SU-DHL-6 (cell line): ENCODE measurements around the gene BLM.

Experiments
- EZH2phosphoT487 ChIP-seq: fragments of 200-600 bp; sonication (generic), shearing (Covaris generic); conservative IDR thresholded peaks from 2 replicates; pipeline ENCODE4 v1.6.1; 2018; ENCODE audit warnings: mild to moderate bottlenecking, antibody characterized with exemption, low read length, moderate library complexity, mixed read lengths
- TF ChIP-seq, protein P1 (sequence below): fragments of 200-600 bp; sonication (generic); IDR thresholded peaks from one replicate; pipeline ENCODE4 v1.5.1; 2017; ENCODE audit warnings: antibody characterized with exemption, mild to moderate bottlenecking, low read length, moderate library complexity; ENCODE audit not compliant: insufficient read depth, poor library complexity, severe bottlenecking

DNA sequence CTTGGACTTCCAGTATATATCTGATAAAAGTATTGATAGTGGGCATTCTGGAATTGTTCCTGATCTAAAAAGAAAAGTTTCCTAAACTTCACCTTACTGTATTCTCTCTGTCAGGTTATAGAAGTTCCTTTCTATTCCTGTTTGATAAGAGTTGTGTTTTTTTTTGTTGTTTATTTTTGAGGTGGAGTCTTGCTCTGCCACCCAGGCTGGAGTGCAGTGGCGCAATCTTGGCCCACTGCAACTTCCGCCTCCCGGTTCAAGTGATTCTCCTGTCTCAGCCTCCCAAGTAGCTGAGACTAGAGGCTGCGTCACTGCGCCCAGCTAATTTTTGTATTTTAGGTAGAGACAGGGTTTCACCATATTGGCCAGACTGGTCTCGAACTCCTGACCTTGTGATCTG lies 13.1 kb downstream of the BLM start:
- TF ChIP-seq, protein P1, sequence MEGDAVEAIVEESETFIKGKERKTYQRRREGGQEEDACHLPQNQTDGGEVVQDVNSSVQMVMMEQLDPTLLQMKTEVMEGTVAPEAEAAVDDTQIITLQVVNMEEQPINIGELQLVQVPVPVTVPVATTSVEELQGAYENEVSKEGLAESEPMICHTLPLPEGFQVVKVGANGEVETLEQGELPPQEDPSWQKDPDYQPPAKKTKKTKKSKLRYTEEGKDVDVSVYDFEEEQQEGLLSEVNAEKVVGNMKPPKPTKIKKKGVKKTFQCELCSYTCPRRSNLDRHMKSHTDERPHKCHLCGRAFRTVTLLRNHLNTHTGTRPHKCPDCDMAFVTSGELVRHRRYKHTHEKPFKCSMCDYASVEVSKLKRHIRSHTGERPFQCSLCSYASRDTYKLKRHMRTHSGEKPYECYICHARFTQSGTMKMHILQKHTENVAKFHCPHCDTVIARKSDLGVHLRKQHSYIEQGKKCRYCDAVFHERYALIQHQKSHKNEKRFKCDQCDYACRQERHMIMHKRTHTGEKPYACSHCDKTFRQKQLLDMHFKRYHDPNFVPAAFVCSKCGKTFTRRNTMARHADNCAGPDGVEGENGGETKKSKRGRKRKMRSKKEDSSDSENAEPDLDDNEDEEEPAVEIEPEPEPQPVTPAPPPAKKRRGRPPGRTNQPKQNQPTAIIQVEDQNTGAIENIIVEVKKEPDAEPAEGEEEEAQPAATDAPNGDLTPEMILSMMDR = no peak
- no peak for TF ChIP-seq EZH2phosphoT487
